ENCODE results near the gene CDH26. TPM values are rescaled to one million over a fixed set of nuclear protein-coding genes. Genes with fewer than 3 reads are reported as not detected.

Gene CDH26
- total and polyA plus RNA-seq, 9 of the 15 experiments (the other 6 are each of a cell fraction or from before 2014, with no cell fraction given): 0.07 to 0.13 (median 0.10) TPM; not detected in 4

DNA sequence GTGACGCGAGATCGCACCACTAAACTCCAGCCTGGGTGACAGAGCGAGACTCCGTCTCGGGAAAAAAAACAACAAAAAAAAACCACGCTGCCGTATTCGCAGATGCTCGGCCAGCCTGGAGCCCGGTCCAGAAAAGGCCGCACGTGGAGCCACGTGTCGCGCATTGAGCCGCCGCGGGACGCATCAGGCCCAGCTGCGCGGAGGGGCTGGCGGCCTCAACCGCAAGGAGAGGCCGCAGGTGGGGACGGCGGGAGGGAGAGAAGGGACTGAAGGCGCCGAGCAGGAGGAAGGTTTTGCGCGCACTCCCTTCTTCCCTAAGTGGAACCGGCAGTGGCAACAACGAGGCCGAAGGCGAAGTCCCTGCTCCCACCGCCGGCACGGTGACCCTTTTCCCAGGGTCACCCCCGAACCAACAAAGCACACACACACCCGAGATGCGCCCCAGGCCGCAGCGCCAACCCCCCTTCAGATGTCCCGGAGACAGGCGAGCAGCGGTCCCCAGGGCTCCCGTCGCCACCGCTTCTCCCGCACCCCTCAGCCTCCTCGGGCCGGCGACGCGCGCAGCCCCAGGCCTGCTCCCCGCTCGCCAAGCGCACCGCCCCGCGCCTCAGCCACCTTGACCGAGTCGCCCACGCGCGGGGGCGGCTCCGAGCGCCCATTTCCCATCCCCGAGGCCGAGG is 25.5 kb upstream of the CDH26 start (continued):
- TF ChIP-seq, protein P1, sequence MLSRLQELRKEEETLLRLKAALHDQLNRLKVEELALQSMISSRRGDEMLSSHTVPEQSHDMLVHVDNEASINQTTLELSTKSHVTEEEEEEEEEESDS (CRISPR knock-in tag; IDR thresholded peaks at IDR 0.05): no peak
- TF ChIP-seq, protein P2, sequence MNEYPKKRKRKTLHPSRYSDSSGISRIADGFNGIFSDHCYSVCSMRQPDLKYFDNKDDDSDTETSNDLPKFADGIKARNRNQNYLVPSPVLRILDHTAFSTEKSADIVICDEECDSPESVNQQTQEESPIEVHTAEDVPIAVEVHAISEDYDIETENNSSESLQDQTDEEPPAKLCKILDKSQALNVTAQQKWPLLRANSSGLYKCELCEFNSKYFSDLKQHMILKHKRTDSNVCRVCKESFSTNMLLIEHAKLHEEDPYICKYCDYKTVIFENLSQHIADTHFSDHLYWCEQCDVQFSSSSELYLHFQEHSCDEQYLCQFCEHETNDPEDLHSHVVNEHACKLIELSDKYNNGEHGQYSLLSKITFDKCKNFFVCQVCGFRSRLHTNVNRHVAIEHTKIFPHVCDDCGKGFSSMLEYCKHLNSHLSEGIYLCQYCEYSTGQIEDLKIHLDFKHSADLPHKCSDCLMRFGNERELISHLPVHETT (CRISPR knock-in tag; conservative IDR thresholded peaks at IDR 0.05 in 1 of 2, IDR thresholded peaks at IDR 0.05 in 1 of 2): no peak
- TF ChIP-seq ZNF561 (CRISPR knock-in tag; conservative IDR thresholded peaks at IDR 0.05) (no peak), BHLHE40 (IDR thresholded peaks at IDR 0.05; ENCODE audit: low read length) (no peak), SOX6 (IDR thresholded peaks at IDR 0.05) (no peak)
- TF ChIP-seq, protein P3, sequence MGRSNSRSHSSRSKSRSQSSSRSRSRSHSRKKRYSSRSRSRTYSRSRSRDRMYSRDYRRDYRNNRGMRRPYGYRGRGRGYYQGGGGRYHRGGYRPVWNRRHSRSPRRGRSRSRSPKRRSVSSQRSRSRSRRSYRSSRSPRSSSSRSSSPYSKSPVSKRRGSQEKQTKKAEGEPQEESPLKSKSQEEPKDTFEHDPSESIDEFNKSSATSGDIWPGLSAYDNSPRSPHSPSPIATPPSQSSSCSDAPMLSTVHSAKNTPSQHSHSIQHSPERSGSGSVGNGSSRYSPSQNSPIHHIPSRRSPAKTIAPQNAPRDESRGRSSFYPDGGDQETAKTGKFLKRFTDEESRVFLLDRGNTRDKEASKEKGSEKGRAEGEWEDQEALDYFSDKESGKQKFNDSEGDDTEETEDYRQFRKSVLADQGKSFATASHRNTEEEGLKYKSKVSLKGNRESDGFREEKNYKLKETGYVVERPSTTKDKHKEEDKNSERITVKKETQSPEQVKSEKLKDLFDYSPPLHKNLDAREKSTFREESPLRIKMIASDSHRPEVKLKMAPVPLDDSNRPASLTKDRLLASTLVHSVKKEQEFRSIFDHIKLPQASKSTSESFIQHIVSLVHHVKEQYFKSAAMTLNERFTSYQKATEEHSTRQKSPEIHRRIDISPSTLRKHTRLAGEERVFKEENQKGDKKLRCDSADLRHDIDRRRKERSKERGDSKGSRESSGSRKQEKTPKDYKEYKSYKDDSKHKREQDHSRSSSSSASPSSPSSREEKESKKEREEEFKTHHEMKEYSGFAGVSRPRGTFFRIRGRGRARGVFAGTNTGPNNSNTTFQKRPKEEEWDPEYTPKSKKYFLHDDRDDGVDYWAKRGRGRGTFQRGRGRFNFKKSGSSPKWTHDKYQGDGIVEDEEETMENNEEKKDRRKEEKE (IDR thresholded peaks at IDR 0.05; ENCODE audit: borderline replicate concordance in 1 of 2, control insufficient read depth in 1 of 2, low read depth in 2 of 2, low read length in 1 of 2): no peak
